DND-41 (cell line): ENCODE data around the gene MYL6.

ENCODE experiments used
- EZH2 ChIP-seq: IDR thresholded peaks from 3 replicates; pipeline ENCODE4 v1.6.1; 2012; ENCODE audit warnings: borderline replicate concordance, low read depth, mild to moderate bottlenecking, moderate library complexity, low read length, inconsistent platforms; ENCODE audit not compliant: severe bottlenecking
- TF ChIP-seq, protein P1 (sequence below): IDR thresholded peaks from 2 replicates; pipeline ENCODE4 v1.5.1; 2012; ENCODE audit warnings: borderline replicate concordance, low read length, moderate library complexity, mild to moderate bottlenecking; ENCODE audit not compliant: poor library complexity, severe bottlenecking; ENCODE audit errors: extremely low read depth

DNA sequence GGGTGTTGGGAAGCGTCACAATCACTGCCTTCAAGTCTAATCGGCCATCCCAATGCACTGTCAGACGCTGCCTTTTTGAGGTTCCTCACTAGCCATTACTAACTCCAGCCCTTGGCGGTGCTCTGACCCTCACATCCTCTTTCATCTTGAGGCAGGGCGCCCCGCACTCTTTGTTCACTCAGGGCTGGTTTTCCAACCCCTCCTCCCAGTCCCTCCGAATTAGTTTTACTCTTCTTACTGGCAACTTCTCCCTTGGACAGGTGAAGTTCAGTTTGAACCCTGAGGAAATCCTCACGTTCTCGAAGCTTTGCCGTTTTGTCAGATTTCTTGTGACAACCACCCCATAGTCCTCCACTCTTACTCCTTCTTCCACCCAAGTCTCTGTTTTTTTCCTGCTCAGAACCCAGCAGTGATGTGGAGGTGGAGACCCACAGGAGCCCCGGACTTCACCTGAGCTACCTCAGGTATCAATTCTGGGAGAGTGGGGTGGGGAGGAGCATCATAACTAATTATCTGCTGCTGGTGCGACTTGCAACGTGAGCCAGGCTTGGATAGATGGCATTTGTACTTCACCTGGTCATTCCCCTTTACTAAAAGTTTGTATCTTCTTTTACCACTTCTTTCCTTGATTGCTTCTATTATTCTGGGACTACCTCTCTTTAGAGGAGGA is 39.3 kb upstream of the MYL6 start:
- TF ChIP-seq, protein P1, sequence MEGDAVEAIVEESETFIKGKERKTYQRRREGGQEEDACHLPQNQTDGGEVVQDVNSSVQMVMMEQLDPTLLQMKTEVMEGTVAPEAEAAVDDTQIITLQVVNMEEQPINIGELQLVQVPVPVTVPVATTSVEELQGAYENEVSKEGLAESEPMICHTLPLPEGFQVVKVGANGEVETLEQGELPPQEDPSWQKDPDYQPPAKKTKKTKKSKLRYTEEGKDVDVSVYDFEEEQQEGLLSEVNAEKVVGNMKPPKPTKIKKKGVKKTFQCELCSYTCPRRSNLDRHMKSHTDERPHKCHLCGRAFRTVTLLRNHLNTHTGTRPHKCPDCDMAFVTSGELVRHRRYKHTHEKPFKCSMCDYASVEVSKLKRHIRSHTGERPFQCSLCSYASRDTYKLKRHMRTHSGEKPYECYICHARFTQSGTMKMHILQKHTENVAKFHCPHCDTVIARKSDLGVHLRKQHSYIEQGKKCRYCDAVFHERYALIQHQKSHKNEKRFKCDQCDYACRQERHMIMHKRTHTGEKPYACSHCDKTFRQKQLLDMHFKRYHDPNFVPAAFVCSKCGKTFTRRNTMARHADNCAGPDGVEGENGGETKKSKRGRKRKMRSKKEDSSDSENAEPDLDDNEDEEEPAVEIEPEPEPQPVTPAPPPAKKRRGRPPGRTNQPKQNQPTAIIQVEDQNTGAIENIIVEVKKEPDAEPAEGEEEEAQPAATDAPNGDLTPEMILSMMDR = no peak
- TF ChIP-seq EZH2 = no peak
